Hippocampal formation (tissue), 2 donors: ENCODE data around the gene TP53.
A peak's percentile ranks its signal among the peaks of the same experiment; 100 is the strongest.
"Not testable (repeated sequence)": the region's sequence is repeated elsewhere in the genome, so short reads cannot be mapped to it uniquely, and the experiment has no call there.

Experiments used
- DNase-seq, 2 donors: peaks; one replicate each; lab custom pipeline; 2025; lab: John Stamatoyannopoulos, UW

Gene TP53

DNA sequence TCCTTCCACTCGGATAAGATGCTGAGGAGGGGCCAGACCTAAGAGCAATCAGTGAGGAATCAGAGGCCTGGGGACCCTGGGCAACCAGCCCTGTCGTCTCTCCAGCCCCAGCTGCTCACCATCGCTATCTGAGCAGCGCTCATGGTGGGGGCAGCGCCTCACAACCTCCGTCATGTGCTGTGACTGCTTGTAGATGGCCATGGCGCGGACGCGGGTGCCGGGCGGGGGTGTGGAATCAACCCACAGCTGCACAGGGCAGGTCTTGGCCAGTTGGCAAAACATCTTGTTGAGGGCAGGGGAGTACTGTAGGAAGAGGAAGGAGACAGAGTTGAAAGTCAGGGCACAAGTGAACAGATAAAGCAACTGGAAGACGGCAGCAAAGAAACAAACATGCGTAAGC is 12.4 kb downstream of the TP53 start:
- no peak for DNase-seq

DNA sequence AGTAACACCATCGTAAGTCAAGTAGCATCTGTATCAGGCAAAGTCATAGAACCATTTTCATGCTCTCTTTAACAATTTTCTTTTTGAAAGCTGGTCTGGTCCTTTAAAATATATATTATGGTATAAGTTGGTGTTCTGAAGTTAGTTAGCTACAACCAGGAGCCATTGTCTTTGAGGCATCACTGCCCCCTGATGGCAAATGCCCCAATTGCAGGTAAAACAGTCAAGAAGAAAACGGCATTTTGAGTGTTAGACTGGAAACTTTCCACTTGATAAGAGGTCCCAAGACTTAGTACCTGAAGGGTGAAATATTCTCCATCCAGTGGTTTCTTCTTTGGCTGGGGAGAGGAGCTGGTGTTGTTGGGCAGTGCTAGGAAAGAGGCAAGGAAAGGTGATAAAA is 14.1 kb downstream of the TP53 start:
- DNase-seq = no peak

DNA sequence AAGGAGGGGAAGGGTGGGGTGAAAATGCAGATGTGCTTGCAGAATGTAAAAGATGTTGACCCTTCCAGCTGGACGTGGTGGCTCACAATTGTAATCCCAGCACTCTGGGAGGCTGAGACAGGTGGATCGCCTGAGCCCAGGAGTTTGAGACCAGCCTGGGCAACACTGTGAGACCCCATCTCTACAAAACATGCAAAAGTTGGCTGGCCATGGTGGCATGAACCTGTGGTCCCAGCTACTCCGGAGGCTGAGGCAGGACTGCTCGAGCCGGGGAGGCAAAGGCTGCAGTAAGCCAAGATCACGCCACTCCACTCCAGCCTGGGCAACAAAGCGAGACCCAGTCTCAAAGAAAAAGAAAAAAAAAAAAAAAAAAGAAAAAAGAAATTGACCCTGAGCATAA is 18.8 kb downstream of the TP53 start:
- no peak for DNase-seq

DNA sequence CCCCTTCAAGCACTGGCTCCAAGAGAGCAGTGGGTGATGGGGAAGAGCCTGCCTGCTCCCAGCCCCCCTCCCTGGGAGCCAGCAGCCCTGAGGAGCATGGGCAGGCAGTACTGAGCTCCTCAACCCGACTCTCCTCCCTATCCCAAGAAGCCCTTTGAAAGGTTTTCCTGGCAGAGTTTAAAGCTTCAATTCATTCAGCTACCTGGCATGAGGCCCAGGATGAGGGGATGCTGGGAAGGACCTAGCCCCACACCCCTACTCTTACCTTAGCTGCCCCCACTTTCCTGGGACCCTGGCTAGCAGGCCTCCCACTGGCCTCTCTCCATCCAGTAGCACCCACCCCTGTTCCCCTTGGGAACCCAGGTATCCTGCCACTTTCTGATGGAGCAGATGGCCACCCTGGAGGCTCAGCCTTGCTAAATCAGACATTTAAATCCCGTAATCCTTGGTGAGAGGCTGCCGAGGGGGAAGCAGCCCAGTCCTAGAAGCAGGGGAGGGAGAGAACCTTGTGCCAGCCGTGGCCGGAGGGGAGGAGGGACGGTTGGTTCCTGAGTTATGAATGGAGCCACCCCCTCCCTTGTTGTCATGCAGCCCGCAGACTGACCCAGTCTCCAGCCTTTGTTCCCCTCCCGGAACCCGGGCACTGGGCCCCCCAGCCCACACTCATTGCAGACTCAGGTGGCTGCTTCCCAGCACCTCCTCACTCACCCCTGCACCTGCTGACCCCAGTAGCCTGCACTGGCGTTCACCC is 19.5 kb downstream of the TP53 start:
- DNase-seq = peak; percentile 43 to 45

DNA sequence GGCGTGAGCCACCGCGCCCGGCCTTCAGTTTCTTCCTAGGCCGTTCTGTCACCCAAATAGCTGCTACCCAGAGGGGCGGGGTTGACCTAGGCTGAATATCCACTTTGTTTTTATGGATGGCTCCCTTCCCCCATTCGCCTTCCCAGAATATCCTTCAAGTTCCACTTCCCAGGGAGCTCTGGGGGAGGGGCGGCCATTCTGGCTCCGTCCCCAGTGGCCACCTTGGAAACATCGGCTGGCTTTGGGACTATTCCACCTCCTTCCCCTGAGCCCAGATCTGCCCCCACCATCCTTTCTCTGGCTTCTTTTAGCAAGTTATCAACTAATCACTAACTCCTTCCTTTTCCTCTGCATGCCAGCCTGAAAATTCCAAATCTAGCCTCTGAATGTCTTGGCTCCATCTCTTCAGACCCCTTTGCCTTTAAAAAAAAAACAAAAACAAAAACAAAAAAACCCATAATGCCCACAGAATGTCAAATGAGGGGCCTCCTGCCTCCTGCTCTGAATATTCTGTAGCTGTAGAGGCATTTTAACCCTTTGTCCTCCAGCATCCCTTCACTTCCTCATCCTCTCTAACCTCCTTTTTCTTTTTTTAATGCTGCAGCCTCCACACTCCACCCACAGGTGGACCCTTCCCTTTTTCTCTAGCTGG is 30.2 kb downstream of the TP53 start:
- peak; percentile 22 to 33 for DNase-seq

DNA sequence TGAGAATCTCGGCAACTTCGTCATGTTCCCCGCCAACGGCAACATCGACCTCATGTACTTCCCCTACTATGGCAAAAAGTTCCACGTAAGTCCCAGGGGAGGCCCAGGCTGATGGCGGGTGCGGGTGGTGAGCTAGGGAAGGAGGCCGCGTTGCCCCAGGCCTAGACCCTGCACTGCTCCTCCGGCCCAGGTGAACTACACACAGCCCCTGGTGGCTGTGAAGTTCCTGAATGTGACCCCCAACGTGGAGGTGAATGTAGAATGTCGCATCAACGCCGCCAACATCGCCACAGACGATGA is 31.8 kb downstream of the TP53 start:
- DNase-seq = no peak

DNA sequence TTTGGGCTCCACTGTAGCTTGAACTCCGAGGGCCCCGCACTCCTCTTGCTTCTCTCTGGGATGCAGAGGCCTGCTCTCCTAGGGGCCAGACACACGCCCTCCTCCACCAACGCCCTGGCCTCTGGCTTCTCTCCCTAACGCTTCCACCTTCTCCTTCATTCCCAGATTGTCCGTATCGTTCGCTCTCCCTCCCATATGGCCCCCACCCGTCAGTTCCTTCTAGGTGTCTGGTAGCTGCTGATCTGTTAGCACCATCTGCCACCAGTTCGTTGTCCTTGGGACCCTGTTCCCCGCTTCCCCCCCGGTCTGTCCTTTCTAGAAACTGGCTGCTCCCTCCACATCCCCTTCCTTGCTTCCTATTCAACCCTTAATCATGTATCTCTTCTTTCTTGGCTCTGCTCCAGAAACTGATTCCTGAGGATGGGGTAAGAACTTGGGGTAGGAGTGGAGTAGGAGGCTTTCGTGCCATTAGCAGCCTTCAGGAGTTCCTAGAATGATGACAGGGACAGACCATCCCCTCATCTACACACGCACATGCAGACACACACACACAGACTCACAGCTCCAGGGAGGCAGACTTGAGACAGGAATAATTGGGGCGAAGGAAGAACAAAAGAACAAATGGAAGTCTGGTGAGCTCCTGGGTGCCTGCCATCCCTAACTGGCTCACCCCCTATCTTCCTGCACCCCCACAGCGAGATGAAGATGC is 32.3 kb downstream of the TP53 start:
- no peak for DNase-seq

DNA sequence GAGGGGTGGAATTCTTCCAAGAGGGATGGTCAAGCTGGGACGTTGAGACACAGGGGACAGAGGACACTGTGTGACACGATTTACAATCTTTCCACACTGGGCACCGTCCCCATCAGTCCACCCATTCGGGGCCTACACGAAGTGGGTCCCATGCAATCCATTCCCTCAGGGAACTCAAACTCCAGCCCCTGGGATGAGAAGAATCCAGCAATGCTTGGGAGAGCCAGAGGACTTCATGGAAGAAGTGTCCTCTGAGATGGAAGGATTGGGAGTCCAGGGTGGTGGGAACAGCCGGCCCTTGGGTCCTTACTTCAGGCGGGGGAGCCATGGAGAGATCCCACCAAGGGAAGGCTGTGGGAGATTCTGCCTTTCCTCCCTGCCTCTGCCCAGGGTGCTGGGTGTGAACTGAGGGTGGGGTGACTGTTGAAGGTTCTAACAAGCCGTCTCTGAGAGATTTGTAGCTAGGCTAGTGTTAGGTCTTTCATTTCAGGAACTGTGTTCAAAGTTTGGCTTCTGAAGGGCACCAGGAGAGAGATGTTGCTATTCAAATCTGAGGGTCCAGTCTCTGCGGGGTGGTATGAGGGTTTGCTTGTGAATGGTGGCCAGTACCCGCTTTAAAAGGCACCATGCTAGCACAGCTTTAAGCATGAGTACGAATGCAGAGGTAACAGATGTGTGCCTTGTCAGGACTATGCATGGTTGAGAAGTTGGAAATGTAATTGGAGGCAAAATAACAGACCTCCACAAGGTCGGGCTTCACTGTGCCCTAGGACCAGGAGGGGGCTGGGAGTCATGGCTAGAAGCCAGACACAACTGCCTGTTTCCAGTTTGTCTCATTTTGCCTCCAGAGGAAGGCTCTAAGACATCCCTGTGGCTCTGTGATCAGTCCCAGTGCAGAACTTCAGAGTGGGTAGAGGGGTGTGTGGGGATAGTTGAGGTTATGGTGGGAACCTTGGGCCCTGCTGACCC is 34.6 kb downstream of the TP53 start:
- DNase-seq = no peak

DNA sequence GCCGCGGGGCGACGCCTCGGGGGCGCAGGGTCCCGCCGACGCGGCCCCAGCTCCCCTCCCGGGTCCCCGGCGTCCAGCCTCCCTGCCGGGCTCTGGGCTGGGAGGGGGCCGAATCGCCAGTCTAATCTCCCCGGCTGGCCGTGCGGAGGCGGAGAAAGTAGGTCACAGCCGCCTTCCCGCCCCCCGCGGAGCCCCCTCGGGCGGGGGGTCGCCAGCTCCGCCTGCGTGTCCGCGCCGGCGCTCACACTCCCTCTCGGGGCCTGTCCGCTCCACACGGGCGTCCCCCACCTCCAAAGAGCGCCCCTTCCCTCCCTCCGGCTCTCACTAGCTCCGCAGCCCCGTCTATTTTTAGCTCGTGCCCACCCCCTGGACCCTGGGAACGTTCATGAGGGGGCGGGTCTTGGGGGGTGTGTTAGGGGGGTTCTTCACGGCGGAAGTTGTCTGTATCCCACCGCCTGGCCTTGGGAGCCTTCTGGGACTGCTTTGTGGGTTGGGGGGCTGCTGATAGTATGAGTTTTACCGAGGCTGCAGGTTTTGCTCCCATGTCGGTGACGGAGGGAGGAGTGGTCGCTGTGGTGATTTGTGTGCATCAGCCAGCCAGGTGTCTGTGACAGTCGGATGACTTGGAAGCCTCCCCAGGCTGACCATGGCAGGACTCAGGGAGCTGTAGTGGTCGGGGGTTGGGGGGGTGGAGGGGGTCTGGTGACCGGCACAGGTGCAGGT is 35.5 kb downstream of the TP53 start:
- DNase-seq = peak; percentile 10 to 34

DNA sequence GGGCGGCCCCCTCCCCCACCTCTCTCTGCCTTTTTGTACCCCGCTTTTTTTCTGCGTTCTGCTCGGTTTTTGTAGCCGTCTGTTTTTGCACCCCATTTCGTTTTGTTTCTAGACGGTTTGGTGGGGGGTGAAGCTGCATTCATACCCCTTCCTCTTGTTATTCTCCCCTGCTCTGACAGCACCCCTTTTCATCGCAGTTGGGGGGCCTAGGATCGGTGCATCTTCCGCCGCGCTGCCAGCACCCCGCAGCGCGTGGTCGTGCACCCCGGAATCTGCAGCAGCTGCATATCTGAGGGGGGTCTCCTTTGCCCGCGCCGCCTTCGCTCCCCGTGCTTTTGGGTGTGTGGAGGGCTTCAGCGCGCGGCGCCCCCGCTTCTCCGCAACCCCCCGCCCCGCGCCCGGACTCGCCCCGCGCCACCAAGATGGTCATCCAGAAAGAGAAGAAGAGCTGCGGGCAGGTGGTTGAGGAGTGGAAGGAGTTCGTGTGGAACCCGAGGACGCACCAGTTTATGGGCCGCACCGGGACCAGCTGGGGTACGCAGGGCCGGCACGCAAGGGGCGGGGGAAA is 36.1 kb downstream of the TP53 start:
- DNase-seq = no peak

DNA sequence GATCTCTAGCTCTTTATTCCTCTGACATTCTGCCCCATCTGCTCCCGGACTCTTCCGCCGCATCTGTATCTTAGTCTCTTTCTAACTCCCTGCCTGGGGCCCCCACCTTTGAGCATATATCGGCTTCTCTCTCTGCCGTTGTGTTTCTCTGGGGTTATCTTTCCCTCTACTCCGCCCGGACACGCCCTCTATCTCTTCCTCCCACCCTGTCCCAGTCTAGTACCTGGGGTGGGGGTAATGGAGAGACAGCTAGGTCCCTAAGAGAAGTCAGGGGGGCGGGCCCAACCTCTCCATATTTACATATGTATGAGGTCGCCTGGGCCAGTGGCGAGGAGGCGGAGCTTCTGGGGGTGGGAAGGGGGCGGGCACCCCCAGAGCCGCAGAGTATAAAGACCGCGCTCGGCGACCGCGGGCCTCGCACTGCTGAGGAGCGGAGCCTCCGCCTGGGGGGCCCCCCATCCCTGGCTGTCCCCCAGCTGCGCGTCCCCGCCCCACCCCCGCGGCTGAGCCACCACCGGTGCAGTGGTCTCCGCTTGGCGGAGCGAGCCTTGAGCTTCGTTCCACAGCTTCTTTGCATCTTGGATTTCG is 36.7 kb downstream of the TP53 start, which contains the start of gene ATP1B2:
Gene ATP1B2, plus strand, starts transcription at position 418 of the 588 bp plus-strand sequence. CDS start 593 bp downstream, outside the sequence.
- DNase-seq = peak in 1 of 2 donors; percentile 56

DNA sequence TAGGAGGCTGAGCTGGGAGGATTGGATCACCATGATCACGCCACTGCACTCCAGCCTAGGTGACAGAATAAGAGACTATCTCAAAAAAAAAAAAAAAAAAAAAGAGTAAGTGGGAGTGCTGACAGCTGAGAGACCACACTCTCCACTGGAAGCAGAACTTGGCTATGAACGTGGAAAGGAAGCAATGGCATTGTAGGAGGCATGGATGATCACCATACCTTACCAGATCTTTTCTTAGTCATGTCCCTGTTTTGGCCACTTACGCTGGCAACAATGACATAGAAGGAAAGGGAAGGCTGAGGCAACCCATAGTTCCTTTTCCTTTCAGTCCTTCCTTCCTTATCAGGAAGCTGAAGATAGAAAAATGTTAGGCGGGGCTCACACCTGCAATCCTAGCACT is 40.3 kb downstream of the TP53 start:
- no peak for DNase-seq

DNA sequence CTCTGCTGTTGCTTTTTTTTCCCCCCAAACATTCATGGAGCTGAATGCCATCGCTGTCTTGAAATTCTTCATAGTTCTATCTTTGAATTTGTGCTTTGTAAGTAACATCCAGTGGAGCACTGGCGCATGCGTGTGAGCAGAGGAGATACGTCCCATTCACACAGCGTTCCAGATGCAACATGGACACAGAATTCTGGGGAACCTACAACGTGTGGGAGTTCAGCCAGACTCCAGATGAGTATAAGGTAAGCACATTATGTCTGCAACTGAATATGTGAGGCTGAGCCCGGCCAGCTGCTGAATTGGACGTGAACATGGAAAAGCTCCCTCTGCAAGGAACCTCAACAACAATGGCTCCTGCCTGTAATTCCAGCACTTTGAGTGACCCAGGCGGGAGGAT is 40.8 kb downstream of the TP53 start:
- no peak for DNase-seq

DNA sequence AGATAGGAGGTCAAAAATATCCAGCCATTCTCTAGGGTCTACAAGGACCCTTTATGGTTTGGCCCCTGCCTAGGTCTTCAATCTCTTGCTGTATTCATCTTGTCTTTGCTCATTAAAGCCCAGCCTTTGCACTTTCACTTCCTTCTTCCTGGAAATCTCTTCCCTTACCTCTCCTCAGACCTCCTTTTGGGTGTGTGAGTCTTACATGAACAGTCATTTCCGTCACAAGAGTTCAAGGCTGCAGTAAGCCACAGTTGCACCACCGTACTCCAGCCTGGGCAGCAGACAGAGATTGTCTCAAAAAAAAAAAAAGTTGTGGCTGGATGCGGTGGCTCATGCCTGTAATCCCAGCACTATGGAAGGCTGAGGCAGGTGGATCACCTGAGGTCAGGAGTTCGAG is 42.5 kb downstream of the TP53 start:
- no peak for DNase-seq

DNA sequence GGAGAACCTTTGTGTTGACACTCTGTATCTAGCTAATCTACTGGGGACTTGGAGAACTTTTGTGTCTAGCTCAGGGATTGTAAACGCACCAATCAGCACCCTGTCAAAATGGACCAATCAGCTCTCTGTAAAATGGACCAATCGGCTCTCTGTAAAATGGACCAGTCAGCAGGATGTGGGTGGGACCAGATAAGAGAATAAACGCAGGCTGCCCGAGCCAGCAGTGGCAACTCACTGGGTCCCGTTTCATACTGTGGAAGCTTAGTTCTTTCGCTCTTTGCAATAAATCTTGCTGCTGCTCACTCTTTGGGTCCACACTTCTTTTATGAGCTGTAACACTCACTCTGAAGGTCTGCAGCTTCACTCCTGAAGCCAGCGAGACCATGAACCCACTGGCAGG is 45.7 kb downstream of the TP53 start:
- DNase-seq = not testable (repeated sequence)

DNA sequence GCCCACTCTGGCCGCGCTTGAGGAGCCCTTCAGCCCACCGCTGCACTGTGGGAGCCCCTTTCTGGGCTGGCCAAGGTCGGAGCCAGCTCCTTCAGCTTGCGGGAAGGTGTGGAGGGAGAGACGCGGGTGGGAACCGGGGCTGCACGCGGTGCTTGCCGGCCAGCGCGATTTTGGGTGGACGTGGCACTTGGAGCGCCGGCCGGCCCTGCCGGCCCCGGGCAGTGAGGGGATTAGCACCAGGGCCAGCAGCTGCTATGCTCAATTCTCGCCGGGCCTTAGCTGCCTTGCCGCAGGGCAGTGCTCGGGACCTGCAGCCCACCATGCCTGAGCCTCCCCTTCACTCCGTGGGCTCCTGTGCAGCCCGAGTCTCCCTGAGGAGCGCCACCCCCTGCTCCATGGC is 46.5 kb downstream of the TP53 start:
- no peak for DNase-seq

DNA sequence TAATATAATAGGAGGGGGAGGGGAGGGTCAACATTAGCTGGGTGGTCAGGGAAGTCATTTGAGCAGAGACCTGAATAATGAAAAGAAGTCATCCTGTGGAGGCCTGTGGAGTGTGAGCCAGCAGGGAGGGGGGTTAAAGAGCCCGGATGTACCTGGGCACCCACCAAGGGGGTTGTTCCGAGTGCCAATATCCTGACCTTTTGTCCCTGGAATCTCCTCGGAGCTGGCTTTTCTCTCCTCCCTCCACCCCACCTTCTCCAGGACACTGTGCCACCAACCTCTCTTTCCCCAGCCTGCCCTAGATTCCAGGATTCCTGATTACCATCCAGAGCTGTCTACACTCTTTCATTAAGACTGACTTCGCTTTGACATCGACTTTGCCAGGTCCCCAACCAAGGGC is 51.1 kb downstream of the TP53 start:
- DNase-seq = no peak

DNA sequence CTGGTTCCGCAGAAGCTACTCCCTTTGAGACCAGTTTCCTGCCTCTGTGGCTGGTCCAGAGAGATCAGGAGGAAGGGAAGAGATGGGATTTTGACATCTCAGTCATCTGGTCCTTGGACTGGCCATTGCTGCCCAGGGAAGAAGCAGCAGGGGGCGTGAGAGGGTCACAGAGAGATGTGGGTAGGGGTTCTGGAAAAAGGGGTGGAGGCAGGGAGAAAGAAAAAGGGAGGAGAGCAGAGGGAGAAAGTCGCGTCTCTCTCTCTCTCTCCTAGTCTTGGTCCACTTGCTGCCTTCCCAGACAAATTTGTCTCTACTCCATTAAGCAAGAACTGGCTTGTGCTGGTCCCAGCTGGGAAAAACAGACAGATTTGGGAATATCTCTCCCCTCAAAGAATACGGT is 52.9 kb downstream of the TP53 start:
- DNase-seq = peak in 1 of 2 donors; percentile 27

DNA sequence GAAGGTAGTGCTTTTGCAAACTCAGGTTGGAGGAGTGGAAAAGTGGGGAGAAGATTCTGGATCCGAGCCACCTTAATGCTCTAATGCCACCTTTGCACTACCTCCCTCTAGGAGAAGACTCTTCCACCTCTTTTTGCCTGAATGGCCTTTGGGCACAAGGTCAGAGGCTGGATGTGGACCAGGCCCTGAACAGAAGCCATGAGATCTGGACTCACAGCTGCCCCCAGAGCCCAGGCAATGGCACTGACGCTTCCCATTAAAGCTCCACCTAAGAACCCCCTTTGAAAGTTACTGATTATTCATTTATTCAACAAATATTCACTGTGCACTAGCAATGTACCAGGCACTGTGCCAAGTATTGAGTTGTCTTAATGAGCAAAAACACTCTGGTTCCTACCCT is 54.2 kb downstream of the TP53 start:
- DNase-seq = no peak

DNA sequence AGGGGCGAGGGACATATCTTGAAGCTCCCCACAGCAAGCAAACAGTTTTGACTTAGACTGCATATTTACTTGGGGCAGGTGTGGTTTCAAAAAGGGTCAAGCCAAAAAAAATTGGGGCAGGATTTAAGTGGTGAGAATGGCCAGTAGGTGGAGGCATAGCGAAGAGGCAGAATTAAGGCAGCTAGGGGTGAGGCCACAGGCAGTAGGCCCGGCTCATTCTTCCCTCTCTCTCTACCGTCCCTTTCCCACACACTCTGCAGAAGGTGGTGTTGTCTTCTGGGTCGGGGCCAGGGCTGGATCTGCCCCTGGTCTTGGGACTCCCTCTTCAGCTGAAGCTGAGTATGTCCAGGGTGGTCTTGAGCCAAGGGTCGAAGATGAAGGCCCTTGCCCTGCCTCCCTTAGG is 54.8 kb downstream of the TP53 start:
- DNase-seq = no peak
